SJSA1 (cell line): ENCODE data around the gene CACNG4. TPM values are rescaled to one million over a fixed set of nuclear protein-coding genes. Genes with fewer than 3 reads are reported as not detected.

Experiments used
- DNase-seq, 2 experiments: peaks; one replicate each; pipeline ENCODE4 v3.0.0-alpha.2; 2015 to 2020; ENCODE audit warnings: low spot score in 2 of 2, low read depth in 1 of 2
- H3K27ac ChIP-seq: fragments of 250-450 bp; sonication (Bioruptor Pico); 2 replicates; pipeline ENCODE4 v1.5.1; 2020; ENCODE audit warnings: mild to moderate bottlenecking, moderate library complexity
- H3K27me3 ChIP-seq: fragments of 250-450 bp; sonication (Bioruptor Pico); replicated peaks from 2 replicates; pipeline ENCODE4 v1.5.1; 2020; ENCODE audit warnings: mild to moderate bottlenecking, moderate library complexity
- H3K36me3 ChIP-seq: fragments of 250-450 bp; sonication (Bioruptor Pico); 2 replicates; pipeline ENCODE4 v1.5.1; 2020; ENCODE audit warnings: mild to moderate bottlenecking
- H3K4me1 ChIP-seq: fragments of 250-450 bp; sonication (Bioruptor Pico); replicated peaks from 2 replicates; pipeline ENCODE4 v1.6.1; 2021; ENCODE audit warnings: mild to moderate bottlenecking
- H3K4me3 ChIP-seq: fragments of 250-450 bp; sonication (Bioruptor Pico); 2 replicates; pipeline ENCODE4 v1.5.1; 2020; ENCODE audit warnings: mild to moderate bottlenecking
- H3K9me3 ChIP-seq: fragments of 250-450 bp; sonication (Bioruptor Pico); replicated peaks from 2 replicates; pipeline ENCODE4 v1.5.1; 2020; ENCODE audit warnings: mild to moderate bottlenecking
- total RNA-seq: library from RNA; depleted of rRNA; stranded (reverse); fragments of >200 nt; shearing (Covaris generic); gene quantifications from 2 replicates; pipeline ENCODE4 v1.2.3, GENCODE V29; 2014

Gene CACNG4
- total RNA-seq, 1 experiment from 2014 or later: 32.0 TPM

GRCh38 chr17:66959641-66960375, 4.7 kb upstream of the CACNG4 start:
- Histone ChIP-seq H3K27me3 (no peaks in the 10 kb centered on the region), H3K36me3 (peaks cover under 1% of the 10 kb centered on the region; the same call in 1 of the 2 replicates), H3K4me3 (no peak overlapping the region), H3K4me1 (peaks cover 10% of the 10 kb centered on the region), H3K27ac (no peak overlapping the region), H3K9me3 (no peaks in the 10 kb centered on the region)
- DNase-seq: no peak

- Histone ChIP-seq H3K27ac (no peak overlapping the region), H3K9me3 (no peaks in the 10 kb centered on the region), H3K36me3 (peaks cover 4% of the 10 kb centered on the region; the same call in 1 of the 2 replicates), H3K4me1 (peaks cover 10% of the 10 kb centered on the region), H3K4me3 (no peak overlapping the region), H3K27me3 (no peaks in the 10 kb centered on the region)
- no peak for DNase-seq
These were observed 3.9 kb upstream of the CACNG4 start for GRCh38 chr17:66960613-66961012.

DNA sequence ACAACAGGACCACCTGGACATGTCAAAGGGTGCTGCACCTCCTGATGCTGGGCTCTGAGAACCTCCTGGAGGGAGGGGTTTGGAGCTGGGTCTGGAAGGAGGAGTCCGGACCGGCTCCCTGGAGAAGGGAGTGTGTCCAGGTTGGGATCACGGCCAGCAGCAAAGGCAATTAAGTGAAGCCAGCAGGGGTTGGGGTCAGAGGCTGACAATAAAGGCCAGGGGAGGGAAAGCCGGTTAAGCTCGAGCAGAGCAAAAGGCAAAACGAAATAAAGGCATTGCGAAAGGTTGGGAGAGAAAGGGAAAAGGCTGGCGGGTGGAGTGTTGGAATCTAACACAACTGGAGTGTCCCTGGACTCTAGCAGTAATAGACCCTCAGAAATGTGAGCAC, 992 bp upstream of the CACNG4 start:
- Histone ChIP-seq H3K36me3 (peaks cover 25% of the 10 kb centered on the region), H3K27ac (no peak overlapping the region), H3K27me3 (no peaks in the 10 kb centered on the region), H3K9me3 (no peaks in the 10 kb centered on the region), H3K4me3 (peak overlapping the region; percentile 83), H3K4me1 (peaks cover 16% of the 10 kb centered on the region)
- DNase-seq: no peak

DNA sequence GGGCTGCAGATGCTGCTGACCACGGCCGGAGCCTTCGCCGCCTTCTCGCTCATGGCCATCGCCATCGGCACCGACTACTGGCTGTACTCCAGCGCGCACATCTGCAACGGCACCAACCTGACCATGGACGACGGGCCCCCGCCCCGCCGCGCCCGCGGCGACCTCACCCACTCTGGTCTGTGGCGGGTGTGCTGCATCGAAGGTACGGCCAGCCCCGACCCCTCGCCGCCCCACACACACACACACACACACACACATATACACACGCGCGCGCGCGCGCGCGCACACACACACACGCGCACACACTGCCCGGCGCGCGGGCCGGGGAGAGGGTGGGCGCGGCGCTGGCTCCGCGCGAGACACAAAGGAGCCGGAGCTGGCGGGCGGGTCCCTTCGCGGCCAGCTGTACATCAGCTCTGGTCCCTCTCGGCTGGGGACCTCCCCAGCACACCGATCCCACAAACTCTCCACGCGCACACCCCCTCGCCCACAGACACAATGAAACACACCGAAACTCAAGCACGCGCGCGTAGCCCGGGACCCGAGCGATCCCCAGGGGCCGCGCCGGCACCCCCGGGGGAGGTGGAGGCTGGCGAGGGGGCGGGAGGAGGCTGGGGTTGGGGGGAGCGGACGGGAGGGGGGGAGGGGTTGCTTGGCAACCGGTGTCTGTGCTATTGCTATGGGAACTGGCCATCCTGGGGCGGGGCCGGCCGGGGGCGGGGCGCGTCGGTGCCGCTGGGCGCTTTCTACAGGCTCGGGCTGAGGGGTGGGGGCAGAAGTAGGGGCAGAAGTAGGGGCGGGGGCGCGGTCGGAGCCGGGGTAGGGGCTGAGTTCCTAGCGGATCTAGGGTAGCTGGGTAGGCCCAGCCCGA, 658 bp downstream of the CACNG4 start:
- peaks cover 40% of the 10 kb centered on the region for H3K36me3 ChIP-seq
- H3K27ac ChIP-seq: peak overlapping the region; percentile 37; the same call in 1 of the 2 replicates
- peaks cover 16% of the 10 kb centered on the region for H3K4me1 ChIP-seq
- H3K9me3 ChIP-seq: no peaks in the 10 kb centered on the region
- H3K4me3 ChIP-seq: peak overlapping the region; percentile 83
- DNase-seq: peak; percentile 76 to 83
- H3K27me3 ChIP-seq: no peaks in the 10 kb centered on the region

GRCh38 chr17:66965801-66966262, 1.3 kb downstream of the CACNG4 start:
- Histone ChIP-seq H3K4me3 (peak overlapping the region; percentile 83), H3K36me3 (peaks cover 47% of the 10 kb centered on the region), H3K9me3 (no peaks in the 10 kb centered on the region), H3K27ac (no peak overlapping the region), H3K4me1 (peaks cover 16% of the 10 kb centered on the region), H3K27me3 (no peaks in the 10 kb centered on the region)
- DNase-seq: no peak

DNA sequence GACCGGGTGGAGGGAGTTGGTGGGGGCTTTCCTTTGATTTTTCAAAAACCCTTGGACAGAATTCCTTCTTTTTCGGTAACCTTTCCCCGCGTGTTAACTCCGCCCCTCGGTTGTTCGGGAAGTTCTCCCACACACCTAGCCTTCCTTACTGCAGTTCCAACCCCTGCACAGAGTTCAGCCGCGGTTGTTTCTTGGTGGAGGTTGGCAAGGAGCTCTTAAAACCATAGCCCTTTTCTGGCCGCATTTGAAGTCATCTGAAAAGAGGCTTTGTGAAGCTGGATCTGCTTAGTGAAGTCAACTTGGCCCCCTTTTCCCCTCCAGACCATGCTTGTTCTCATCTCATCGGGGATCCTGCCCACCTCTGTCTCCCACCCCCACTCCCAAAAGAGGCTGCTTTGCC, 1.8 kb downstream of the CACNG4 start:
- Histone ChIP-seq H3K4me3 (peak overlapping the region; percentile 83), H3K27ac (no peak overlapping the region), H3K9me3 (no peaks in the 10 kb centered on the region), H3K36me3 (peaks cover 52% of the 10 kb centered on the region), H3K4me1 (peaks cover 16% of the 10 kb centered on the region), H3K27me3 (no peaks in the 10 kb centered on the region)
- no peak for DNase-seq

DNA sequence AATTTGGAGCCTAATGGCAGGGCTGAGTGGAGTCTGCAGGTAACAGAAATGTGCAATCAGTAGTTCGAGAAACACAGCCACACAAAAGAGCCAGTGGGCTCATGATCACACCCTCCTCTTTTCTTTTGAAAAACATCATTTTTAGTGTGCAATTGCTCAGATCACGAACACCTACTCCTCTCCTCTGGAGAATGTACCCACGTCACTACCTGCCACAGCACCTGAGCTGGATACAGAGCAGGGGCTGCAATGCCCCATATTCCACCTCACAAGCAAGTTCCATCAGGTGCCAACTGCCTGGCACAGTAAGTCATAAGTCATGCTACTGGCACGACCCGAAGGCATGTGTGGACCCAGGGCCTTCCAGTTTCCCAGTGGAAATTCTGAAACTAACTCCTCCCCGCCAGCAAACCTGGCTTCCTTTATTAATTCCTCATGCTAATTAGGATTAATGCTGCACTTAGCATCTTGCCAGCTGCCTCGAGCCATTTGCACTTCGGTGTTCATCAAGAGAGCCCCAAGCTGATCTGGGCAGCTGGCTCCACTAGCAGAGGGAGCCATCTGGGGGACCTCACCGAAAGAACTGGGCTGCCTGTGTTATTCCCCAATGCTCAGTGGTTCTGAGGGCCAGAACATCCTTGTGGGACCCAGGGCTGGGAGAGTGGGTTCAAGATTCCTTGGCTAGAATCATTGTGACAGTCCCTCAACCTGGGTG, 2.4 kb downstream of the CACNG4 start:
- no peaks in the 10 kb centered on the region for H3K27me3 ChIP-seq
- no peak overlapping the region for H3K27ac ChIP-seq

DNA sequence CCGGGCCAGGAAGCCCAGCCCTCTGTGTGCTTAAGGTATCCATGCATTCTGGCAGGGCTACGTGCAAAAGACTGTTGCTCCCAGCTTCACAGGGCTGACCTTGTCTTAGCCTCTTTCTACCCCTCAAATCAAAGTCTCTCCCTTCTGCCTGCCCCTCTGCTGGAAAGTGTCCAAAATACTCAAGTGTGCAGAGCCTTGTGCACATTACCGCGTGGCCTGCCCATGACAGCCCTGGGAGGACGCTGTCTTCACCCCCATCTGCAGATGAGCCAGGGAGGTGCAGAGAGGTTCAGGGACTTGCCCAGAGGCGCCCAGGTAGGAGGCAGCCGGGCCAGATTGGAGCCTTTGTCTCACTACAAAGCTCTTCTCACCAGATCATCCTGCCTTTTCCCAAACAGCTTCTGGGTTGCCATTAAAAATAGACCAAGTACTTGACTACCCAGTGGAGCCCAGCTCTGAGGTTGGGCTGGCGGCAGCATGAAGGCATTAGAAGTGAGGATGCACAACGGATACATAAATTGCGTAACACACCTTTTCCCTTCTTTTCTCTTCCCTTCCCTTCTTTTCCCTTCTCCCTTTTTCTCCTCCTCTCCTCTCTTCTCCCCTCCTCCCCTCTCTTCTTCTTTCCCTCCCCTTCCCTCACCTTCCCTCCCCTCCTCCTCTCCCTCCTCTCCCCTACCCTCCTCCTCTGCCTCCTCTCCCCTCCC, 3.5 kb downstream of the CACNG4 start:
- Histone ChIP-seq H3K27me3 (no peaks in the 10 kb centered on the region), H3K9me3 (no peaks in the 10 kb centered on the region), H3K27ac (no peak overlapping the region), H3K36me3 (peaks cover 67% of the 10 kb centered on the region), H3K4me1 (peaks cover 16% of the 10 kb centered on the region), H3K4me3 (no peak overlapping the region)
- no peak for DNase-seq

More for the DNA sequence above, 2.4 kb downstream of the CACNG4 start:
- Histone ChIP-seq H3K36me3 (peaks cover 57% of the 10 kb centered on the region), H3K4me1 (peaks cover 16% of the 10 kb centered on the region), H3K4me3 (no peak overlapping the region), H3K9me3 (no peaks in the 10 kb centered on the region)
- no peak for DNase-seq

DNA sequence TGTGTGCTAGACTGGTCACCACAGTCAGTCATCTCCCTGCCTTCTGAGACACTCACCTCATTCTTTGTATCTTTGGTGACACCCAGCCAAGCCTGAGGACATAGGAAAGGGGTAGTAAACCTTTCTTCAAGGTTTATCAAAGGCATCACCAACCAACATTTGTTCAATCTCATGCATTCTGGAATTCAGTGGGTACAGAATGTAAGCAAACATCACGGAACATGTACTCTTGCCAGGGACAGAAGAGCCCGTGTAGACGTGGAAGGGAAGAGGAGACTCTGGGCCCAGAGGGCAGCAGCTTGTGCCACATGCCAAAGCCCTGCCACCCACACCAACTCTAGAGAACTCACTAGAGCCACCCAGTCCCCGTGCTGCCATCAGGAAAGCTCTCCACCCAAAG, 4.4 kb downstream of the CACNG4 start:
- Histone ChIP-seq H3K27me3 (no peaks in the 10 kb centered on the region), H3K27ac (no peak overlapping the region), H3K36me3 (peaks cover 76% of the 10 kb centered on the region), H3K4me3 (no peak overlapping the region), H3K9me3 (no peaks in the 10 kb centered on the region), H3K4me1 (peaks cover 15% of the 10 kb centered on the region)
- no peak for DNase-seq

DNA sequence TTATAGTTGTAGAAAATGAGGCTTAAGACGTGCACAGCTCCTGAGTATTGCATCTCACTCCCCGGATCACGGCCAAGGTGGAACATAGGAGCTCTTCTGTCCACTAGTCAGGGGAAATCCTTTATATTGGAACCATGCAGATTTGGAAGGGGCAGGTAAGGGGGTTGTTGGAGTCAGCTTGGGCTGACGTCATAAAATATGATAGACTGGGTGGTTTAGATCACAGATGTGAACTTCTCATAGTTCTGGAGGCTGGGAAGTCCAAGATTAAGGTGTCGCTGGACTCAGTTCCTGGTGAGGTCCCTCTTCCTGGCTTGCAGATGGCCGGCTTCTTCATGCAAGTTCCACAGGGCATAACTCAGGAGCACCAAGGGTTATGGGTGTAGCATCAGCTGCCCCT, 5.6 kb downstream of the CACNG4 start:
- peaks cover 13% of the 10 kb centered on the region for H3K4me1 ChIP-seq
- H3K36me3 ChIP-seq: peaks cover 76% of the 10 kb centered on the region
- no peak overlapping the region for H3K4me3 ChIP-seq
- no peaks in the 10 kb centered on the region for H3K27me3 ChIP-seq
- no peak for DNase-seq
- H3K9me3 ChIP-seq: no peaks in the 10 kb centered on the region
- no peak overlapping the region for H3K27ac ChIP-seq

GRCh38 chr17:66970797-66971196, 6.3 kb downstream of the CACNG4 start:
- Histone ChIP-seq H3K36me3 (peaks cover 79% of the 10 kb centered on the region), H3K4me3 (no peak overlapping the region), H3K27ac (no peak overlapping the region), H3K9me3 (no peaks in the 10 kb centered on the region), H3K4me1 (peaks cover 10% of the 10 kb centered on the region), H3K27me3 (no peaks in the 10 kb centered on the region)
- DNase-seq: no peak

DNA sequence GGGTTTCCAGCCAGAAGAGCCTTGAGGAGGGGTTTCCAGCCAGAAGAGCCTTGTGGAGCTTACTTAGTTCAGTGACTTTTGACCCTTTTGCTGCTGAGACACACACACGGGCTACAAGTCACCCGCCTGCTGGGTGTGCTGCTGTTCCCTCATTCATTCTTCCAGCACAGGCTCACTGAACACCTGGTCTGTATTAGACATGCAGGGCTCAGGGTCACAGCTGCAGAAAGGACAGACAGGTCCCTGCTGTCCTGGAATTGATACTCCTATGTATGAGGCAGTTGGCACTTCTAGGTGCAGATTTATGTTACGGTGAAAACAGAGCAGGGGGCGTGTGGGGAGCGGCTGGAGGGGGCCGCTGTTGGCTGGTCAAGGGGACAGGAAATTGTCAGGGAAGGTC, 6.8 kb downstream of the CACNG4 start:
- Histone ChIP-seq H3K4me1 (peaks cover 6% of the 10 kb centered on the region), H3K27ac (no peak overlapping the region), H3K27me3 (no peaks in the 10 kb centered on the region), H3K9me3 (no peaks in the 10 kb centered on the region), H3K36me3 (peaks cover 76% of the 10 kb centered on the region), H3K4me3 (no peak overlapping the region)
- no peak for DNase-seq

GRCh38 chr17:66971730-66972441, 7.4 kb downstream of the CACNG4 start:
- Histone ChIP-seq H3K36me3 (peaks cover 75% of the 10 kb centered on the region), H3K27me3 (no peaks in the 10 kb centered on the region), H3K4me3 (no peak overlapping the region), H3K9me3 (no peaks in the 10 kb centered on the region), H3K4me1 (peaks cover 6% of the 10 kb centered on the region), H3K27ac (no peak overlapping the region)
- no peak for DNase-seq
